Tibial nerve (tissue), 4 donors: ENCODE measurements around the gene PSG7.
"Not testable (repeated sequence)": the region's sequence is repeated elsewhere in the genome, so short reads cannot be mapped to it uniquely, and the experiment has no call there.

Source experiments
- EP300 ChIP-seq, 2 donors: sonication (generic); formaldehyde crosslinking; IDR thresholded peaks; one replicate each; pipeline ENCODE4 v1.6.1; 2017; ENCODE audit warnings: antibody characterized with exemption in 2 of 2, mild to moderate bottlenecking in 1 of 2
- POLR2A ChIP-seq, 2 donors: fragments of 450-650 bp; IDR thresholded peaks; one replicate each; pipeline ENCODE4 v1.6.1; 2017; ENCODE audit warnings: antibody characterized with exemption in 2 of 2, mild to moderate bottlenecking in 2 of 2, moderate library complexity in 2 of 2
- TF ChIP-seq, protein P1 (sequence below), 5 experiments: fragments of 200-600 bp in 3 of 5; fragments of 450-650 bp in 2 of 5; sonication (generic) in 3 of 5; IDR thresholded peaks; one replicate each; pipeline ENCODE4 v1.5.1; 2016 to 2019; ENCODE audit warnings: antibody characterized with exemption in 5 of 5, mild to moderate bottlenecking in 3 of 5, moderate library complexity in 2 of 5

DNA sequence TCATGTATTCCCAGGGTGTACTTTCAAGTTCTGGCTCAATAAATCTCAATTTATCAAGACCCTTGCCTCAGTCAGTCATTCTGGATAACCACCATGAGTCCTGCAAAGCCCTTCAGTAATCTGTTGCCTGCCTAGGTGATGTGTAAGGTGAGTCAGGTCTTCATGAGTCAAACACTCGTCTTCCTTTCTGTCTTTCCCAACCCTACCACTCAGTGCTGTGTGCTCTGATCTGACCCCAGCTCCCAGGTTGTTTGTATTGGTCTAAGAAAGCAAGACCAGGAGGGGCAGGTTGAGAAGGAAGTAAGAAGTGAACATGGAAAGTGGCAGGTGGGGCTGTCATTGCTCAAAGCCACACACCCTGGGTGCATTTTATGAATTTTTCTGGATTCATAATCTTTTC, 39.3 kb downstream of the PSG7 start:
- not testable (repeated sequence) for TF ChIP-seq POLR2A, EP300 (IDR thresholded peaks at IDR 0.05)
- TF ChIP-seq, protein P1, sequence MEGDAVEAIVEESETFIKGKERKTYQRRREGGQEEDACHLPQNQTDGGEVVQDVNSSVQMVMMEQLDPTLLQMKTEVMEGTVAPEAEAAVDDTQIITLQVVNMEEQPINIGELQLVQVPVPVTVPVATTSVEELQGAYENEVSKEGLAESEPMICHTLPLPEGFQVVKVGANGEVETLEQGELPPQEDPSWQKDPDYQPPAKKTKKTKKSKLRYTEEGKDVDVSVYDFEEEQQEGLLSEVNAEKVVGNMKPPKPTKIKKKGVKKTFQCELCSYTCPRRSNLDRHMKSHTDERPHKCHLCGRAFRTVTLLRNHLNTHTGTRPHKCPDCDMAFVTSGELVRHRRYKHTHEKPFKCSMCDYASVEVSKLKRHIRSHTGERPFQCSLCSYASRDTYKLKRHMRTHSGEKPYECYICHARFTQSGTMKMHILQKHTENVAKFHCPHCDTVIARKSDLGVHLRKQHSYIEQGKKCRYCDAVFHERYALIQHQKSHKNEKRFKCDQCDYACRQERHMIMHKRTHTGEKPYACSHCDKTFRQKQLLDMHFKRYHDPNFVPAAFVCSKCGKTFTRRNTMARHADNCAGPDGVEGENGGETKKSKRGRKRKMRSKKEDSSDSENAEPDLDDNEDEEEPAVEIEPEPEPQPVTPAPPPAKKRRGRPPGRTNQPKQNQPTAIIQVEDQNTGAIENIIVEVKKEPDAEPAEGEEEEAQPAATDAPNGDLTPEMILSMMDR (IDR thresholded peaks at IDR 0.05), result not testable (repeated sequence)
